GM21737 (cell line): ENCODE results near the gene CHMP1B.

Experiments
- ATAC-seq: cut with Tn5 transposase; IDR thresholded peaks from one replicate; pipeline ENCODE4 v1.9.1; 2021; ENCODE audit warnings: mild to moderate bottlenecking, moderate library complexity; ENCODE audit not compliant: unreplicated experiment

CHMP1B gene

GRCh38 chr18:11901826-11902438 is 50.7 kb downstream of the CHMP1B start:
- ATAC-seq = no peak

- ATAC-seq = no peak
Observed at GRCh38 chr18:11902522-11903292, 51.5 kb downstream of the CHMP1B start.
